Measurements from ENCODE around the gene FBRS.

Gene FBRS

GRCh38 chr16:30644334-30644830 lies 13.8 kb upstream of the FBRS start:
- no peak for DNase-seq

GRCh38 chr16:30645727-30646126 lies 12.5 kb upstream of the FBRS start:
- no peak for DNase-seq

GRCh38 chr16:30647274-30647571 lies 11.0 kb upstream of the FBRS start:
- DNase-seq, result no peak

- peak in 3 of 4 experiments; percentile 26 to 41 (median 35) for DNase-seq
These were observed 8.4 kb upstream of the FBRS start for GRCh38 chr16:30649725-30650368.

GRCh38 chr16:30650369-30651123 lies 7.7 kb upstream of the FBRS start, which contains the start of gene PRR14:
Gene PRR14 (plus strand): TSS chr16:30650960. CDS start chr16:30651646, 686 bp downstream.
- peak; percentile 99 to 100 (median 100) for DNase-seq

- peak; percentile 81 to 93 (median 87) for DNase-seq
These were observed 6.9 kb upstream of the FBRS start for GRCh38 chr16:30651124-30652004.

- DNase-seq, result no peak
These were observed 6.3 kb upstream of the FBRS start for GRCh38 chr16:30652005-30652296.

- no peak for DNase-seq
These were observed 5.5 kb upstream of the FBRS start for GRCh38 chr16:30652718-30653117.

- no peak for DNase-seq
These were observed 3.4 kb upstream of the FBRS start for GRCh38 chr16:30654856-30655255.

- no peak for DNase-seq
These were observed 2.4 kb upstream of the FBRS start for GRCh38 chr16:30655815-30656347.

- no peak for DNase-seq
These were observed 1.8 kb upstream of the FBRS start for GRCh38 chr16:30656388-30656787.

GRCh38 chr16:30656974-30657865 lies 1.0 kb upstream of the FBRS start:
- DNase-seq, result no peak

GRCh38 chr16:30658731-30659506 lies 688 bp downstream of the FBRS start:
- peak; percentile 99 for DNase-seq

GRCh38 chr16:30659507-30660423 lies 1.5 kb downstream of the FBRS start:
- DNase-seq, result peak in 1 of 4 experiments; percentile 18

GRCh38 chr16:30660424-30661261 lies 2.4 kb downstream of the FBRS start:
- DNase-seq, result peak; percentile 43 to 68 (median 67)

GRCh38 chr16:30662449-30662848 lies 4.2 kb downstream of the FBRS start:
- DNase-seq, result no peak

- no peak for DNase-seq
These were observed 4.8 kb downstream of the FBRS start for GRCh38 chr16:30663038-30663437.

- DNase-seq, result no peak
These were observed 5.6 kb downstream of the FBRS start for GRCh38 chr16:30663820-30664219.

- no peak for DNase-seq
These were observed 6.4 kb downstream of the FBRS start for GRCh38 chr16:30664616-30665109.

All from suppressor macrophage (primary cell).